ENCODE results near the gene ZFHX2. TPM values are rescaled to one million over a fixed set of nuclear protein-coding genes. Genes with fewer than 3 reads are reported as not detected.
A peak's percentile ranks its signal among the peaks of the same experiment; 100 is the strongest.

ZFHX2 gene
- total RNA-seq, 1 donor from 2014 or later = 0.90 TPM

GRCh38 chr14:23561873-23562821, 10.6 kb upstream of the ZFHX2 start:
- Mint-ChIP-seq H3K36me3 (peaks cover 3% of the 10 kb centered on the region), H3K9me3 (no peaks in the 10 kb centered on the region), H3K4me3 (no peak overlapping the region), H3K27ac (peak overlapping the region; percentile 74), H3K27me3 (ENCODE audit: insufficient read depth, low read depth) (peaks cover 8% of the 10 kb centered on the region), H3K4me1 (peaks cover 19% of the 10 kb centered on the region)
- H3K27me3 ChIP-seq = no peaks in the 10 kb centered on the region
- no peak overlapping the region for H3K9ac ChIP-seq
- peaks cover 33% of the 10 kb centered on the region for H3F3A ChIP-seq (ENCODE audit: low read depth)
- H2AFZ ChIP-seq (replicated peaks) = no peak overlapping the region
- no peak for TF ChIP-seq EZH2 (IDR thresholded peaks at IDR 0.05)
- TF ChIP-seq EZH2phosphoT487 (IDR thresholded peaks at IDR 0.05) = no peak
- TF ChIP-seq CTCF (IDR thresholded peaks at IDR 0.05) = no peak
- H3K27ac ChIP-seq = no peak overlapping the region
- no peak for DNase-seq (ENCODE audit: low spot score)
- H4K20me1 ChIP-seq (ENCODE audit: low read depth) = peaks cover 5% of the 10 kb centered on the region
- no peaks in the 10 kb centered on the region for H3K9me3 ChIP-seq (ENCODE audit: low read depth)
- H3K79me2 ChIP-seq (ENCODE audit: low read depth) = peaks cover 13% of the 10 kb centered on the region
- H3K4me2 ChIP-seq = no peak overlapping the region
- no peaks in the 10 kb centered on the region for H3K36me3 ChIP-seq
- peaks cover 10% of the 10 kb centered on the region for H3K4me1 ChIP-seq
- H3K4me3 ChIP-seq = no peak overlapping the region

- no peak overlapping the region for H3K27ac Mint-ChIP-seq
- H3K4me2 ChIP-seq = no peak overlapping the region
- no peak overlapping the region for H3K4me3 ChIP-seq
- peaks cover 37% of the 10 kb centered on the region for H3F3A ChIP-seq (ENCODE audit: low read depth)
- H3K27me3 ChIP-seq = no peaks in the 10 kb centered on the region
- no peak overlapping the region for H3K4me3 Mint-ChIP-seq
- peaks cover 2% of the 10 kb centered on the region for H3K27me3 Mint-ChIP-seq (ENCODE audit: insufficient read depth, low read depth)
- no peak overlapping the region for H2AFZ ChIP-seq (replicated peaks)
- peaks cover 18% of the 10 kb centered on the region for H3K79me2 ChIP-seq (ENCODE audit: low read depth)
- DNase-seq (ENCODE audit: low spot score) = no peak
- no peak overlapping the region for H3K27ac ChIP-seq
- H4K20me1 ChIP-seq (ENCODE audit: low read depth) = peaks cover 5% of the 10 kb centered on the region
- H3K4me1 ChIP-seq = peaks cover 12% of the 10 kb centered on the region
- H3K9ac ChIP-seq = no peak overlapping the region
- peaks cover 3% of the 10 kb centered on the region for H3K36me3 Mint-ChIP-seq
- H3K36me3 ChIP-seq = no peaks in the 10 kb centered on the region
- H3K4me1 Mint-ChIP-seq = peaks cover 21% of the 10 kb centered on the region
- TF ChIP-seq EZH2phosphoT487 (IDR thresholded peaks at IDR 0.05) = no peak
- TF ChIP-seq EZH2 (IDR thresholded peaks at IDR 0.05) = no peak
- TF ChIP-seq CTCF (IDR thresholded peaks at IDR 0.05) = no peak
- no peaks in the 10 kb centered on the region for H3K9me3 Mint-ChIP-seq
- H3K9me3 ChIP-seq (ENCODE audit: low read depth) = no peaks in the 10 kb centered on the region
These were observed 9.7 kb upstream of the ZFHX2 start for GRCh38 chr14:23561259-23561658.

GRCh38 chr14:23559926-23560520, 8.5 kb upstream of the ZFHX2 start:
- H3K9ac ChIP-seq = no peak overlapping the region
- H3K4me3 ChIP-seq = no peak overlapping the region
- no peak for DNase-seq (ENCODE audit: low spot score)
- no peak overlapping the region for H2AFZ ChIP-seq (replicated peaks)
- H3K27me3 ChIP-seq = no peaks in the 10 kb centered on the region
- H3F3A ChIP-seq (ENCODE audit: low read depth) = peaks cover 40% of the 10 kb centered on the region
- no peaks in the 10 kb centered on the region for H3K36me3 ChIP-seq
- H3K9me3 ChIP-seq (ENCODE audit: low read depth) = no peaks in the 10 kb centered on the region
- Mint-ChIP-seq H3K4me3 (no peak overlapping the region), H3K36me3 (peaks cover 3% of the 10 kb centered on the region), H3K27ac (no peak overlapping the region), H3K4me1 (peaks cover 27% of the 10 kb centered on the region), H3K27me3 (ENCODE audit: insufficient read depth, low read depth) (peaks cover 2% of the 10 kb centered on the region), H3K9me3 (no peaks in the 10 kb centered on the region)
- no peak overlapping the region for H3K4me2 ChIP-seq
- peaks cover 15% of the 10 kb centered on the region for H3K79me2 ChIP-seq (ENCODE audit: low read depth)
- TF ChIP-seq CTCF (IDR thresholded peaks at IDR 0.05) (no peak), EZH2phosphoT487 (IDR thresholded peaks at IDR 0.05) (no peak), EZH2 (IDR thresholded peaks at IDR 0.05) (no peak)
- H4K20me1 ChIP-seq (ENCODE audit: low read depth) = peaks cover 5% of the 10 kb centered on the region
- no peak overlapping the region for H3K27ac ChIP-seq
- peaks cover 12% of the 10 kb centered on the region for H3K4me1 ChIP-seq

All from neural progenitor cell (in vitro differentiated cells).